Measurements from ENCODE around the gene XPNPEP1.

GRCh38 chr10:109932391-109932790 lies 9.1 kb upstream of the XPNPEP1 start:
- TF ChIP-seq CTCF (IDR thresholded peaks at IDR 0.05; ENCODE audit: insufficient read depth, low read length, poor library complexity, severe bottlenecking) (no peak), EZH2phosphoT487 (conservative IDR thresholded peaks at IDR 0.05; ENCODE audit: low read length) (no peak)

Measured in SU-DHL-6 (cell line).